ENCODE data around the gene GFM2. TPM values are rescaled to one million over a fixed set of nuclear protein-coding genes. Genes with fewer than 3 reads are reported as not detected.

GFM2 gene
- total RNA-seq, 1 donor from 2014 or later = 12.7 TPM

- H3K27ac ChIP-seq = peak overlapping the region; percentile 33 to 57
- intact Hi-C loops (cut with DNase I) = loop anchor here (2.0 kb wide), 1 partner anchor 246 kb away; no protein-coding TSS in a partner anchor
- DNase-seq (ENCODE audit: low spot score in 2 of 2) = no peak
- peak in 2 of 3 experiments; percentile 40 to 54 for TF ChIP-seq CTCF (IDR thresholded peaks at IDR 0.05)
- H3K4me1 ChIP-seq = peaks cover 0 to 14% of the 10 kb centered on the region in 2 donors
- H3K36me3 ChIP-seq = no peaks in the 10 kb centered on the region
- H3K4me3 ChIP-seq = peak overlapping the region; percentile 35 to 49
- no peaks in the 10 kb centered on the region for H3K9me3 ChIP-seq
- no peaks in the 10 kb centered on the region for H3K27me3 ChIP-seq
These were observed 93.7 kb downstream of the GFM2 start for GRCh38 chr5:74673011-74673790.

GRCh38 chr5:74672215-74672877 lies 94.6 kb downstream of the GFM2 start:
- peaks cover 0 to 14% of the 10 kb centered on the region in 2 donors for H3K4me1 ChIP-seq
- peak overlapping the region; percentile 33 to 57 for H3K27ac ChIP-seq
- intact Hi-C loops (cut with DNase I) = loop anchor here (2.0 kb wide), 1 partner anchor 246 kb away; no protein-coding TSS in a partner anchor
- no peak for DNase-seq (ENCODE audit: low spot score in 2 of 2)
- TF ChIP-seq CTCF (IDR thresholded peaks at IDR 0.05) = no peak
- no peak overlapping the region for H3K4me3 ChIP-seq
- H3K9me3 ChIP-seq = no peaks in the 10 kb centered on the region
- H3K27me3 ChIP-seq = no peaks in the 10 kb centered on the region
- no peaks in the 10 kb centered on the region for H3K36me3 ChIP-seq

Other genes starting within 250 kb of the GFM2 start
- 12.9 TPM for gene ENC1, start 126.4 kb downstream of the GFM2 start, total RNA-seq
- 124 TPM for gene HEXB, start 81.9 kb downstream of the GFM2 start, total RNA-seq
- gene NSA2, start 132 bp upstream of the GFM2 start, total RNA-seq = 103 TPM
- not detected for gene FAM169A, start 99.3 kb upstream of the GFM2 start, total RNA-seq

Measured in ascending aorta (tissue), 2 donors.